Measurements from ENCODE around the gene GGT7.

Gene GGT7

DNA sequence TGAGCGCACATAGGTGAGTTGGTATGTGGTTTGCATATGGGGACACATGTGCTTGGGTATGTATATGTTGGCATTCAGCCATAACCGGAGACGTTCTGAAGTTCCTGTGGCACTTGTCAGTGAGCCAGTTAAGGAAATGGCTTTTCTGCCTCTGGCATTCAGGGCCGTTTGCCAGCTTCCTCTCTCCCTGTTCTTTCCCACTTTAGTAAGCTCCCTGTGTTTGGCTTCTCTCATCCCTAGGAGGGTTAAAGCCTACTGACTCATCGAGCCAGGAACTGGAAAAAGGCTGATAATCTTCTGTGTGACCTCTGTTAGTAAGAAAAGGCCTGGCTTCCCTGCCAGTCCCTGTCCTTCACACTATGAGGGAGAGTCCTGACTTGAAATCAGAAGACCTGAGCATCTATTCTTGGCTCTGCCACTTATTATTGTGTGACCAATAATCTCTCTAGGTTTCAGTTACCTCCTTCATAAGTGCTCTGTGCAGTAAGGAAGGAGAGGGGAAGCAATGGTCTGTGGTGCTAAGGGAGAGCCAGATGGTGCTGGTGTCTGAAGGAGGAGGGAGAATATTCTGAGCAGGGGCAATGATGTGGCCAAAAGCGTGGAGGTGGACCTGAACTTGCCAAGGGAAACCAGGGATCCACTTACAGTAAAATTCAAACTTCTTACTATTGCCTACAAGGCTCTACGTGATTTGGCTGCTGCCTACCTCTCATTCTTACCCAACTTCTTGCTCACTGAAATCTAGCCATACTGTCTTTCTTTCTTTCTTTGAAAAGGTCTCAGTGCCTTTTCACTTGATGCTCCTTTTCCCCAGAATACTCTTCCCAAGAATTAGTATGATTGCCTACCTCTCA lies 35.2 kb upstream of the GGT7 start:
- TF ChIP-seq, protein P1, sequence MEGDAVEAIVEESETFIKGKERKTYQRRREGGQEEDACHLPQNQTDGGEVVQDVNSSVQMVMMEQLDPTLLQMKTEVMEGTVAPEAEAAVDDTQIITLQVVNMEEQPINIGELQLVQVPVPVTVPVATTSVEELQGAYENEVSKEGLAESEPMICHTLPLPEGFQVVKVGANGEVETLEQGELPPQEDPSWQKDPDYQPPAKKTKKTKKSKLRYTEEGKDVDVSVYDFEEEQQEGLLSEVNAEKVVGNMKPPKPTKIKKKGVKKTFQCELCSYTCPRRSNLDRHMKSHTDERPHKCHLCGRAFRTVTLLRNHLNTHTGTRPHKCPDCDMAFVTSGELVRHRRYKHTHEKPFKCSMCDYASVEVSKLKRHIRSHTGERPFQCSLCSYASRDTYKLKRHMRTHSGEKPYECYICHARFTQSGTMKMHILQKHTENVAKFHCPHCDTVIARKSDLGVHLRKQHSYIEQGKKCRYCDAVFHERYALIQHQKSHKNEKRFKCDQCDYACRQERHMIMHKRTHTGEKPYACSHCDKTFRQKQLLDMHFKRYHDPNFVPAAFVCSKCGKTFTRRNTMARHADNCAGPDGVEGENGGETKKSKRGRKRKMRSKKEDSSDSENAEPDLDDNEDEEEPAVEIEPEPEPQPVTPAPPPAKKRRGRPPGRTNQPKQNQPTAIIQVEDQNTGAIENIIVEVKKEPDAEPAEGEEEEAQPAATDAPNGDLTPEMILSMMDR (IDR thresholded peaks at IDR 0.05): no peak

DNA sequence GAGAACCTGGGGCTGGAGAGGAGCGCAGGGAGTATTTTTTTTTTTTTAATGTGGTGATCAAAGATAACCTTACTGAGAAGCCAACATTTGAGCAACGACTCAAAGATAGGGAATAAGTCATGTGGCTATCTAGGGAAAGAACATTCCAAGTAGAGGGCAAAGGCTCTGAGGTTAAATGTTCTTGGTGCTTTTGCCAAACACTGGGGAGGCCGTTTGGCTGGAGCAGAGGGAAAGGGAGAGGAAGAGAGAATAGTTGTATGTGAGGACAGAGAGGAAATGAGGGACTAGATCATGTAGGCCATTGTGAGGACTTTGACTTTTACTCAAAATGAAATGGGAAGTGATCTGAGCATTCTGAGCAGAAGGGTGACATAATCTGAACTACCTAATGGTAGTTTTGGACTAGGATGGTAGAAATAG lies 31.6 kb upstream of the GGT7 start:
- TF ChIP-seq, protein P1 (IDR thresholded peaks at IDR 0.05): no peak

DNA sequence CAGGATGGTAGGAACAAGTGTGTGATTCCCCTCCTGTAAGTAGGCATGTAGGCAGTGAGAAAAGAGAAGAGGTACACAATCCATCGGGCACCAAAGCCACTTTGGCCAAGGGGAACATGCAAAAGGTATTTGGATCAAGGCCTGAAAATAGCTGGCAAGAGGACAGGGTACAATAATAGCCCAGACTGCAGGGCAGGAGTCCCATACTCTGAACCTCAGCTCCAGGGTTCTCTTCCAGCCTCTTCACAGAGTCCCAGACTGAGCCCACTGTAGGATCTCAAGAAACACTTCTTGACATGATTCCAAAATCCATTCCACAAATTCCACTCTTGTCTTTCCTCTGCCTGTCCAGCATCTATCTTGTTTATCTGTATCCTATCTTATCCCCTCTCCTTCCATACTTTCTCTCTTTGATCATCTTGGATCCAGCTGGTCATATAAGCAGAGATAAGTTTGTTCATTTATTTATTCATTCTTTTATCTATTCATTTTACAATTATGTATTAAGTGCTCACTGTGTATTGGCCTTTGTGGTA lies 23.5 kb upstream of the GGT7 start:
- TF ChIP-seq, protein P1 (IDR thresholded peaks at IDR 0.05): no peak

DNA sequence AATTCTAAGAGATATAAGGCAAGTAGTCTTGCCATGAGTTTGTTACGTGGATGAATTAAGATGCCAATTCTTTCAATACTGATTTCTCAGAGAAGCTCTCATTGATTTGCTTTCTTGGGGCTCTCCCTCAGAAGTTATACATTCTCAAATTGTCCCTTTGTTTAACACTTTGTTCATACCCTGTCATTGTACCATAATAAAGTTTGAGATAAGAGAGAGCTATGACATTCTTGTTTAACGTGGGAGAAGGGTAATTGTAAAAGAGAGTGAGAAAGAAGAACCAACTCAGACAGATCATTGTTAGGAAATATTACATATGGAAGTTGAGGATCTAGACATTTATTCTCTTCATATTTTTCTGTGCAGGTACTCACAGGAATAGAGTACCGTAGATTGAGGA lies 22.8 kb upstream of the GGT7 start:
- TF ChIP-seq, protein P1 (IDR thresholded peaks at IDR 0.05): no peak

DNA sequence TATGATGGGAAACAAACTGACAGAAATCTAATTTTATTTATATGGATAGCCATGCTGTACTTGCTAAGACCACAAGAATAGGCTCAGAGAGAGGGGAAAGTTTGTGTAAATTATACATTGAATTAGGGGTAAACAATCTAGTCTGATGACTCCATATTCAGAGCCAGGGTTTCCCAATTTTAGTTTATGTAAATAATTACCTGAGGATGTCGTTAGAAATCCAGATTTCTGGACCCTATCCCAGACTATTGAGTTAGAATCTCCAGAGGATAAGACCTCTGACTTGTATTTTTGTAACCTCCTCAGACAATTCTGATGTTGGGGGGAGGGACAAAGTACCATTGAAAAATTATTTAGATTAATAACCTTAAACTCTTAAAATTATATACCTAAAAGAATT lies 22.1 kb upstream of the GGT7 start:
- TF ChIP-seq, protein P1 (IDR thresholded peaks at IDR 0.05): no peak

DNA sequence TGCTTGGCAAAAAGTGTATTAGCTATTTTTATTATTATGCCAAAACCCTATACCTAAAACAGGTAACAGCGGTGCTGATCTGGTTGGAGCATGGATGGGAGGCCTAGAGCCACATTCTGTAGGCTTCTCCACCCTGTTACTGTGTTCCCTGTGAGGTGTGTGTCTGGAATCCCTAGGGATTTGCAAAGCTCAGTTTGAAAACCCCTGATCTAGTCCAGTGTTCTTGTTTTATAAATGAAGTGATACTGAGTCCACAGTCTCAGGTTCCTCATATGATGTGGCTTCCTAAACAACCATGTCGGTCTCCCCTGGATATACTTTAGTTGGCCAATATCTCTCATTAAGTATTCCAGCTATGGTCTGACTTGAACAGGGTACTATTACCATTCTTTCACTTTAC lies 20.0 kb upstream of the GGT7 start:
- TF ChIP-seq, protein P1 (IDR thresholded peaks at IDR 0.05): no peak

DNA sequence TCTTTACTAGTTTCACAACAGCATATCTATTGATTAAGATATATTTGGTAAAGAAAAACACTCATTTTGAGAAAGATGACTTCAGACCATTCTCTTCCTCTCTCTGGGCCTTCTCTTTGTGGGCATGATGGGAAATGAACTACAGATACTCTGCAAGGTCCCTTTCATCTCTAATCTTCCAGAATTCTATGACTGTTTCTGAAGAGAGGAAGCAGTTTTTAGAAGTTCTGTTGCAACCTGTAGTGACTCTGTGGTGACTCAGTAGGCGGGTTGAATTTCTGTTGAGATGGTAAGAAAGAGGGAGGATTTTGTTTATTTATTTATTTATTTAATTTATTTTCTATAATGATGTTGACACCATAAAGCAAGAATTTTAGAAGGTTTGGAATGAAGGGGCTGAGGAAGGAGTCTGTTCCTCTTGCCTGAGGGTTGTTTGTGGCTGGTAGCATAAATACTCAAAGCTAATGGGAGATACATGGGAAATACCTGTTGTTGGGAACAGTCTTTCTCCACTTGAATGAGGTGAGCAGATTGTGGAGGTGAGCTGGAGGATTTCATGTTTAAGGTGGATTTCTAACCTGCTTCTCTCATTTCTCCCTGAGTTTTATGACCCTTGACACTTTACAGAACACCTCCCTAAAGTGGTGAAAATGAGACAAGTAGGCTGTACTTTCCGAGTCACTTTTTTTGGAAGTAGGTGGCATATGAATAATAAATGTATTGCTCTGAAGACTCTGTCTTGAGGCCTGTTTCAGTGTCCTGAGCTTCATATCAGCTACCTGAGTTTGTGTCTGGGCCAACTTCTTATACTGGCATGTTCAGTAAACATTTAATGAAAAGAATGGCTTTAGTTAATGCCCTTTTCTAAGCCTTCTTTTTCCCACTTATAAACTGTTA lies 18.8 kb upstream of the GGT7 start:
- TF ChIP-seq, protein P1 (IDR thresholded peaks at IDR 0.05): no peak

All from LNCAP (cell line).